Measurements from ENCODE around the gene MAN1A1. TPM values are rescaled to one million over a fixed set of nuclear protein-coding genes. Genes with fewer than 3 reads are reported as not detected.

The MAN1A1 gene
- total RNA-seq, 2 experiments from 2014 or later = 13.7 to 13.9 TPM

GRCh38 chr6:119333707-119334295 is 15.8 kb downstream of the MAN1A1 start:
- peak; percentile 60 for ATAC-seq
- DNase-seq = no peak
- peaks cover 46% of the 10 kb centered on the region for H3K4me1 Mint-ChIP-seq (ENCODE audit: low read depth)
- no peaks in the 10 kb centered on the region for H3K9me3 Mint-ChIP-seq (ENCODE audit: insufficient read depth)
- H3K36me3 Mint-ChIP-seq (ENCODE audit: low read depth) = peaks cover 15% of the 10 kb centered on the region
- ChIA-PET CTCF (interaction anchor here (0.9 to 7.1 kb wide), 15 partner anchors 7 to 405 kb away, joined by 3 to 48 read pairs (median 7); no protein-coding TSS in a partner anchor), POLR2A (interaction anchor here (1.0 kb wide), 1 partner anchor 13 kb away, joined by 3 read pairs; no protein-coding TSS in a partner anchor)
- H3K27ac Mint-ChIP-seq = no peak overlapping the region
- no peak overlapping the region for H3K4me3 Mint-ChIP-seq
- H3K27me3 Mint-ChIP-seq (ENCODE audit: low read depth) = no peaks in the 10 kb centered on the region

GRCh38 chr6:119333063-119333609 is 16.4 kb downstream of the MAN1A1 start:
- ChIA-PET CTCF (interaction anchor here (0.9 to 7.1 kb wide), 12 partner anchors 8 to 406 kb away, joined by 3 to 48 read pairs (median 8); no protein-coding TSS in a partner anchor), POLR2A (no interaction called here)
- H3K9me3 Mint-ChIP-seq (ENCODE audit: insufficient read depth) = no peaks in the 10 kb centered on the region
- peaks cover 16% of the 10 kb centered on the region for H3K36me3 Mint-ChIP-seq (ENCODE audit: low read depth)
- no peak for DNase-seq
- H3K4me3 Mint-ChIP-seq = no peak overlapping the region
- no peaks in the 10 kb centered on the region for H3K27me3 Mint-ChIP-seq (ENCODE audit: low read depth)
- H3K27ac Mint-ChIP-seq = no peak overlapping the region
- ATAC-seq = no peak
- H3K4me1 Mint-ChIP-seq (ENCODE audit: low read depth) = peaks cover 45% of the 10 kb centered on the region

GRCh38 chr6:119331663-119332286 is 17.8 kb downstream of the MAN1A1 start:
- peak; percentile 57 for ATAC-seq
- CTCF ChIA-PET = interaction anchor here (1.3 to 1.9 kb wide), 2 partner anchors 9 to 183 kb away, joined by 4 to 5 read pairs; no protein-coding TSS in a partner anchor

GRCh38 chr6:119330520-119331113 is 18.9 kb downstream of the MAN1A1 start:
- ChIA-PET CTCF (no interaction called here), POLR2A (no interaction called here)
- no peak for ATAC-seq
- Mint-ChIP-seq H3K4me1 (ENCODE audit: low read depth) (peaks cover 53% of the 10 kb centered on the region), H3K27ac (no peak overlapping the region), H3K9me3 (ENCODE audit: insufficient read depth) (no peaks in the 10 kb centered on the region), H3K36me3 (ENCODE audit: low read depth) (peaks cover 21% of the 10 kb centered on the region), H3K4me3 (no peak overlapping the region), H3K27me3 (ENCODE audit: low read depth) (no peaks in the 10 kb centered on the region)
- no peak for DNase-seq

More at GRCh38 chr6:119331663-119332286, 17.8 kb downstream of the MAN1A1 start:
- peak overlapping the region; percentile 81 for H3K27ac Mint-ChIP-seq
- DNase-seq = no peak
- H3K27me3 Mint-ChIP-seq (ENCODE audit: low read depth) = no peaks in the 10 kb centered on the region
- peak overlapping the region; percentile 27 for H3K4me3 Mint-ChIP-seq
- peaks cover 45% of the 10 kb centered on the region for H3K4me1 Mint-ChIP-seq (ENCODE audit: low read depth)
- H3K9me3 Mint-ChIP-seq (ENCODE audit: insufficient read depth) = no peaks in the 10 kb centered on the region
- peaks cover 16% of the 10 kb centered on the region for H3K36me3 Mint-ChIP-seq (ENCODE audit: low read depth)
- POLR2A ChIA-PET = interaction anchor here (1.1 kb wide), 1 partner anchor 18 kb away, joined by 4 read pairs; no protein-coding TSS in a partner anchor

GRCh38 chr6:119329794-119330180 is 19.8 kb downstream of the MAN1A1 start:
- ChIA-PET CTCF (interaction anchor here (1.2 kb wide), 1 partner anchor 15 kb away, joined by 3 read pairs; no protein-coding TSS in a partner anchor), POLR2A (no interaction called here)
- no peak overlapping the region for H3K4me3 Mint-ChIP-seq
- DNase-seq = no peak
- H3K27me3 Mint-ChIP-seq (ENCODE audit: low read depth) = no peaks in the 10 kb centered on the region
- H3K9me3 Mint-ChIP-seq (ENCODE audit: insufficient read depth) = no peaks in the 10 kb centered on the region
- no peak for ATAC-seq
- H3K27ac Mint-ChIP-seq = no peak overlapping the region
- peaks cover 51% of the 10 kb centered on the region for H3K4me1 Mint-ChIP-seq (ENCODE audit: low read depth)
- peaks cover 21% of the 10 kb centered on the region for H3K36me3 Mint-ChIP-seq (ENCODE audit: low read depth)

- peaks cover 21% of the 10 kb centered on the region for H3K36me3 Mint-ChIP-seq (ENCODE audit: low read depth)
- POLR2A ChIA-PET = no interaction called here
- no peak overlapping the region for H3K4me3 Mint-ChIP-seq
- DNase-seq (no peak), ATAC-seq (no peak)
- CTCF ChIA-PET = interaction anchor here (1.2 kb wide), 1 partner anchor 15 kb away, joined by 3 read pairs; no protein-coding TSS in a partner anchor
- H3K27ac Mint-ChIP-seq = no peak overlapping the region
- H3K4me1 Mint-ChIP-seq (ENCODE audit: low read depth) = peaks cover 48% of the 10 kb centered on the region
- no peaks in the 10 kb centered on the region for H3K27me3 Mint-ChIP-seq (ENCODE audit: low read depth)
- H3K9me3 Mint-ChIP-seq (ENCODE audit: insufficient read depth) = no peaks in the 10 kb centered on the region
These were observed 20.4 kb downstream of the MAN1A1 start for GRCh38 chr6:119328892-119329793.

GRCh38 chr6:119328254-119328653 is 21.3 kb downstream of the MAN1A1 start:
- Mint-ChIP-seq H3K27me3 (ENCODE audit: low read depth) (no peaks in the 10 kb centered on the region), H3K36me3 (ENCODE audit: low read depth) (peaks cover 25% of the 10 kb centered on the region), H3K9me3 (ENCODE audit: insufficient read depth) (no peaks in the 10 kb centered on the region), H3K4me3 (no peak overlapping the region), H3K27ac (no peak overlapping the region), H3K4me1 (ENCODE audit: low read depth) (peaks cover 49% of the 10 kb centered on the region)
- CTCF ChIA-PET = interaction anchor here (1.1 kb wide), 1 partner anchor 199 kb away, joined by 4 read pairs; no protein-coding TSS in a partner anchor
- DNase-seq (no peak), ATAC-seq (no peak)
- POLR2A ChIA-PET = interaction anchor here (0.6 kb wide), 1 partner anchor 135 kb away, joined by 3 read pairs; no protein-coding TSS in a partner anchor

- H3K9me3 Mint-ChIP-seq (ENCODE audit: insufficient read depth) = no peaks in the 10 kb centered on the region
- H3K4me1 Mint-ChIP-seq (ENCODE audit: low read depth) = peaks cover 49% of the 10 kb centered on the region
- no peak overlapping the region for H3K27ac Mint-ChIP-seq
- CTCF ChIA-PET = interaction anchor here (0.7 to 1.1 kb wide), 2 partner anchors 14 to 198 kb away, joined by 4 read pairs; no protein-coding TSS in a partner anchor
- no peaks in the 10 kb centered on the region for H3K27me3 Mint-ChIP-seq (ENCODE audit: low read depth)
- DNase-seq (no peak), ATAC-seq (no peak)
- peaks cover 25% of the 10 kb centered on the region for H3K36me3 Mint-ChIP-seq (ENCODE audit: low read depth)
- no peak overlapping the region for H3K4me3 Mint-ChIP-seq
- POLR2A ChIA-PET = interaction anchor here (0.6 kb wide), 1 partner anchor 135 kb away, joined by 3 read pairs; no protein-coding TSS in a partner anchor
These were observed 21.8 kb downstream of the MAN1A1 start for GRCh38 chr6:119327810-119328209.

GRCh38 chr6:119326291-119327005 is 23.1 kb downstream of the MAN1A1 start:
- peaks cover 56% of the 10 kb centered on the region for H3K4me1 Mint-ChIP-seq (ENCODE audit: low read depth)
- peaks cover 25% of the 10 kb centered on the region for H3K36me3 Mint-ChIP-seq (ENCODE audit: low read depth)

GRCh38 chr6:119325559-119326265 is 23.8 kb downstream of the MAN1A1 start:
- Mint-ChIP-seq H3K36me3 (ENCODE audit: low read depth) (peaks cover 24% of the 10 kb centered on the region), H3K9me3 (ENCODE audit: insufficient read depth) (no peaks in the 10 kb centered on the region), H3K27me3 (ENCODE audit: low read depth) (no peaks in the 10 kb centered on the region), H3K4me1 (ENCODE audit: low read depth) (peaks cover 59% of the 10 kb centered on the region), H3K27ac (no peak overlapping the region), H3K4me3 (no peak overlapping the region)
- DNase-seq = no peak
- POLR2A ChIA-PET = interaction anchor here (0.9 to 1.3 kb wide), 2 partner anchors 12 to 21 kb away, joined by 3 to 8 read pairs; no protein-coding TSS in a partner anchor
- CTCF ChIA-PET = interaction anchor here (0.7 to 1.1 kb wide), 2 partner anchors 11 to 17 kb away, joined by 3 to 5 read pairs; no protein-coding TSS in a partner anchor
- no peak for ATAC-seq

More at GRCh38 chr6:119326291-119327005, 23.1 kb downstream of the MAN1A1 start:
- ChIA-PET CTCF (interaction anchor here (1.1 kb wide), 1 partner anchor 16 kb away, joined by 5 read pairs; no protein-coding TSS in a partner anchor), POLR2A (interaction anchor here (0.9 to 1.3 kb wide), 2 partner anchors 12 kb away, joined by 3 to 8 read pairs; no protein-coding TSS in a partner anchor)
- DNase-seq = no peak
- ATAC-seq = no peak
- no peaks in the 10 kb centered on the region for H3K9me3 Mint-ChIP-seq (ENCODE audit: insufficient read depth)
- H3K4me3 Mint-ChIP-seq = no peak overlapping the region
- H3K27me3 Mint-ChIP-seq (ENCODE audit: low read depth) = no peaks in the 10 kb centered on the region
- H3K27ac Mint-ChIP-seq = no peak overlapping the region

Measured in activated CD8-positive, alpha-beta T cell treated with anti-CD3 and anti-CD28 coated beads, Interleukin-2, amount 10 ng/mL, durations not matched to agents 7 days and 5 days (primary cell).